GM19239 (cell line): ENCODE results near the gene CHST15.

Source experiments
- DNase-seq: peaks from one replicate; pipeline ENCODE4 v3.0.0; 2011; ENCODE audit warnings: low spot score; ENCODE audit not compliant: insufficient read length
- FAIRE-seq: peaks from 2 replicates; lab custom pipeline; 2011; peaks lifted over from hg19 to GRCh38; lab: Jason Lieb, UNC

The CHST15 gene

DNA sequence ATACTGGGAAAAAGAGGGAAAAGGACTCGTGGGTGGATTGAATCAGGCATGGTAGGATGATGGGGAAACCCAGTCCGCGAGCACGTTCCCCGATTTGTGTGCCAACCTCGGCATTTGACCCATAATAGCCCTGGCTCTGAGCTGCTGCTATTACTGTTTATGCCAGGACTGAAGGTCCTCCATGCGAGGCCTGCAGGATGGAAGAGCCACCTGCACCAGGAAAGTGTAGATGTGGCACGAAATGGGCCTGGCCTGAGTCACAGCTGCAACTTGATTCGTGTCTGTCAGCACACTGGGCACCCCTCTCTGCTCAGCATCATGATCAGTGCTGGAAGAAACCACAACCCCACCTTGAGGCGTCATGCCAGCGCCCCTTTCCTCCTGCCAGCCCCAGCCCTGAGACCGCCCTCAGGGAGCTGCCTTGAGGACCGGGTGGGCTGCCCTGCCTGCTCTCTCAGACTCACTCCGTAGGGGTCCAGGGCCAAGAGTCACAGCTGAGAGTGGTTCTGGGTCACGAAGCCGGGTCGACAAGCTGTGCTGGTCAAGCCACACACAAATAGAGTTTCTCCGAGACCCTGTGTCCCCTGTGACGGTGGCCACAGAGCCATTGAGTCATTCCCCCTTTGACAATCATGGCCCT is 74.4 kb downstream of the CHST15 start:
- no peak for FAIRE-seq
- DNase-seq = no peak

DNA sequence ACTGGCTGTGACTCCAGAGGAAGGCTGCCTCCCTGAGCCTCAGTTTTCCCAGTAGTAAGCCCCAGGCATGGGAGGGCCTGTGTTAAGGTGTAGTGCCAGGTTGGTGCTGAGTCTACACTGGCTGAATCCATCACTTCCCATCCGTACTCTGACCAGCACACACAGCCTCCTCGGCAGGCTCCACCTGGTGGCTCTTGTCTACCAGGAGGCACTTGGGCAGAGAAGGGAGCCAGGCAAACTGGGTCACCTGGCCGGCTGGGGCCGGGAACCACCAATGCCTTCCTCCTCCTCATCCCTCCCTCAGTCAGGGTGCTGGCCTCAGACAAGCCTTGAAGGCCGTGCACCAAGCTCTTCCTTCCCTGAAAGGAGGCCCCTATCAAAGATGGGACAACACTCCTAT is 75.7 kb downstream of the CHST15 start:
- FAIRE-seq (no peak), DNase-seq (no peak)

DNA sequence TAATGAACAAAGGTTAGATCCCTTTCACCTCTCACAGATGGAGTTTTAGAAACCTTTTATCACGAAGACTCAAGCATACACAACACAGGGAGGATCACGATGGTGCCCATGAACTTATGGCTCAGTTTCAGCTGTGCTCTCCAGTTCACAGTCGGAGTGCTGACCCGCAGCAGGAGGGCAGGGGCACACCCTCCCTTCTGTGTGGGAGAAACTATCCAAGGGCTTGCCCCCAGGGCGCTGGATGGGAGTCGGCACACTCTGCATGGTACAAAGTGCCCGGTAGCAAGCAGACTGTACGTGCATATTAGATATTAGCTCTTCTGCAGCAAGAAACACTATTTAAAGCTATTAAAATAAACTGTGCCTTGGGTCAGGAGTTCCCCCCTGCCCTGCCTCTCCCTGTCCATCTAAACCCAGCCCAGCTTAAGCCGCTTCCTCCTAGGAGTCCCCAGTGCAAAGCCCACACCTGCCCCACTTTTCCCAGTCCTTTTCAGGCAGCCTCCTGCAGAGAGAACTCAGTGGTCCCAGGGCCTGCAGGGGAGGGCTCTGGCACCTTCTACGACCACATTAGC is 76.5 kb downstream of the CHST15 start:
- DNase-seq = no peak
- FAIRE-seq = no peak

GRCh38 chr10:124015991-124016390 is 77.4 kb downstream of the CHST15 start:
- no peak for FAIRE-seq
- no peak for DNase-seq

DNA sequence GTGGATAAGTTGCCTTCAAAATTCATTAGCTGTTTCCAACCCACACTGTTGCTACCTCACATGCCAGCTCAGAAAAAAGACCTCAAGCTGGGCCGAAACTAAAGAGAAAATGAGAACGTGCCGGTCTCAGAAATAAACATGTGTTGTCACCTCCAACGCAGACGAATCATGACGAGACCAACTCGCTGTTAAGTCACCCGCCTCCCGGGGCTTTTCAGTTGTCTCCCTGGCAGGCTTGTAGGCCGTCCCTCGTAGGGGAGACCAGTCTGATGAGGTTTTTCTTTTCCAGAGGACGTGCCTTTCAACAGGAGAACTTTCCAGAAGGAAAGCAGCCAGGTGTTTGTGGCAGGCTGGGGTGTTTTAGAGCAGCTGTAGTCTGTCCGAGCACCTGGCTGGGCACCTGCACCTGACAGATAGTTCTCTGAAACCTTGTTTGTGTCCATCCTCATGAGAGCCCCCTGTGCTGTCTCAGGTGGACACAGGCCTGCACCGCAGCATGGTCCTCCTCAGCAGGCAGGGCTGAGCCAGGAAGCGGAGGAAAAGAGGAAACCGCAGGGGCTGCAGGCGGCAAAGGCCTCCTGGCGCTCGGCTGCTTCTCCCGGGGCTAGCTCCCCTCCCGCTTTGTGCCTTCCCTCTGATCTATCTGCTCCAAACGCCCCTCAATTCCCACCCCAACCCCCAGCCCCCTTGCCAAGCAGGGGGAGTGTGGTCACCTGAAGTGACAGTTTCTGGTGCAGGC is 78.8 kb downstream of the CHST15 start:
- no peak for DNase-seq
- FAIRE-seq = no peak

DNA sequence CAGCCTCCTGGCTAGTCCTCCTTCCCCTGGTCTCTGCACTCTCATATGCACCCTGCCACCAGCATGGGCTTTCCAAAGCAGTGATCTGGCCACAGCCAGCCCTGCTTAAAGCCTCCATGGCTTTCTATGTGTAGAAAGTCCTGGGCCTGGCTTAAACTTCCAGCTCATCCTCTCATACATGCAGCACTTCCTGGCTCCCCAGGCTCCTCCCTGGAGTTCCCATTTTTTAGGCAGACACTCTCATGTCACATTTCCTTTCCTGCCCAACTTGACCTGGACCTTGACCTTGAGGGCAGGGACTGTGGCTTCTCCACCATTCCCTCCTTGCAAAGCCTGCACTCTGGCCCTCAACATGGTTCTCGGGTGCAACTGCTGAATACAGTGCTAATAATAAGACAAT is 79.5 kb downstream of the CHST15 start:
- no peak for DNase-seq
- FAIRE-seq = no peak

GRCh38 chr10:124012991-124013390 is 80.4 kb downstream of the CHST15 start:
- no peak for FAIRE-seq

GRCh38 chr10:124012583-124012982 is 80.8 kb downstream of the CHST15 start:
- DNase-seq (no peak), FAIRE-seq (no peak)

More at GRCh38 chr10:124012991-124013390, 80.4 kb downstream of the CHST15 start:
- no peak for DNase-seq

DNA sequence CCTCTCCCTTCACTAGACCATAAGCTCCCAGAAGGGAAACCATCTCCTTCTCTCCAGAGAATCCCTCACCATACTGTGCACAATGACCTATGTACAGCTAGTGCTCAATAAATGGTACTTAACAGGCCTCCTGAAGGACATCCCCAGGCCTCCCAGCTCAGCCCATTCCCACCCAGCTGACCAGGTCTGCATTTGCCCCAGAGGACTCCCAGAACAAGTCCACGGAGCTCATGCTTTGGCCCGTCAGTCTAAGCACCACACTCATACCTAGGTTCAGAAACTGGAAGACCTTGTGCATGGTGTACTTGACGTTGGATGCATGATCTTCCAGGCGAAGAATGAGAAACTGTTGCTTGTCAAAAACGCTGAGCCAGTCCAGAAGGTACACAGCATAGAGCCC is 81.3 kb downstream of the CHST15 start:
- no peak for FAIRE-seq
- no peak for DNase-seq

DNA sequence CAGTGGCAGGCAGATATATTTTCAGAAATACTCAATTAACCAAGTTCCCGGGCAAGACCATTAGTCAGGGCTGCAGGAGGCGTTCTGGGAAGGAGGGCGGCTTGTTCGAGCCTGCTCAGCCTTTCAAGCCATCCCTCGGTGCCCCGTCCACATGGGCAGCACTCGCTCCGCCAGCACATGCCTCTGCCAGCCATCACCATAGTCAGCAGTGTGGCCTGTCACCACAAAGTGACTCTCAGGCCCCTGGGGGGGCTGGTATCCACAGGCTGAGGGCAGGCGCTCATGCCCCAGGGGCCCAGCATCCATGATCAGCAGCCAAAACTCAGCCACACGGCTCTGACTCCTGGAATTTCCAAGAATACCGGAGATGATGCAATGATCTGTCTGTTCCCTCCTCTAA is 81.9 kb downstream of the CHST15 start:
- FAIRE-seq = no peak

GRCh38 chr10:124010563-124011131 is 82.8 kb downstream of the CHST15 start:
- no peak for FAIRE-seq
- DNase-seq = no peak

More for the DNA sequence above, 81.9 kb downstream of the CHST15 start:
- no peak for DNase-seq

DNA sequence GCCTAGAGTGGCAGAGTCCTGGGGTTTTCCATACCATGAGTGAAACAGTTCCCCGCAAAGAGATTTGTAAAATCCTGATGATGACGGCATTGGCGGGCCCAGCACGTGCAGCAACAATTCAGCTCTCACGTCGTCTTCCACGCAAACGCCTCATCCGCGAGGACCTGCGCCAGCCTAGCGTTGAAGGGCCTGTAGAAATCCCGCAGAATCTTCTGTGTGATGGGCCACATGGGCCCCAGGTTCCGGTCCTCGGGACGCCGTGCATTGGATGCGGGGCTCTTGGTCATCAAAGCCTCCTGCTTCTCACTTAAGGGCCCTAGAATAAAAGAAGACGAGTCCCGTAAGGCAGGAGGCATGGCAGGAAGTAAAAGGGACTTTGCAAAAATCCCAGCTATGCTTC is 83.4 kb downstream of the CHST15 start:
- DNase-seq (no peak), FAIRE-seq (no peak)

GRCh38 chr10:124009231-124010015 is 84.0 kb downstream of the CHST15 start:
- DNase-seq (no peak), FAIRE-seq (no peak)

DNA sequence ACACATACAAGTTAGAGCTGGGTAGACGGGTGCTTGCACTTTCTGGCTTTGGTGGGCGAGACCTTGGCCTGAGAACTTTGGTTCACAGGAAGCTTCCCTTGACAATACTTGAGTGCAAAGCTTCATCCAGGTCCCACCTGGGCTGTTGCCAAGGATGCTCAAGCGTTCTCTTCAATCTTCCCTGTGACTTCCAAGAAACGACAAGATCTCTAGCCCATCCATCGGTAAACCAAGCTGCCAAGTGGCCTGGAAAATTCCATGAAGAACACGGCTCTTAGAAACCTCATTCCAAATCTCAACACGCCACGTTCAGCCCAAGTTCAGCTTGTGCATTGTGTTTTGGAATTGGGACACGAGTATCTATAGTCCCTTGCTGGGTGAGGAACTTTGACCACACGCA is 84.7 kb downstream of the CHST15 start:
- FAIRE-seq = no peak
- DNase-seq = no peak

DNA sequence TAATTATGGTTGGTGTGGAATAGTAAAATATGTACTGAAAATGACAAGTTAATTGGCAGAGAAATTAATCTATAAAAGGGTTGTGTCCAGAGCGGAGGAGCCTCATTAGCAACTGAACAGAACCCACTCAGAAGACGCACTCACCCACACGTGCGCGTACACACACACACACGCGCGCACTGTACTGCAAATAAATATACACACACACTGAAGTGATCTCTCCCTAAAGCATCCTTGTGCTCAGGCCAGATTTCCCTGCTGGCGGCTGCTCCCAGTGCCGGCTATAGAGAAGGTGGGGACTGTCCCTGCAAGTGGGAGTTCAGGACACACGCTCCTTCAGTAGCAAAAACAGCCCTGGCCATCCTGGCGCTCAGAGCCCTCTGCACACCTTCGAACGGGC is 85.2 kb downstream of the CHST15 start:
- no peak for FAIRE-seq
- DNase-seq = no peak

- FAIRE-seq = no peak
These were observed 85.6 kb downstream of the CHST15 start for GRCh38 chr10:124007773-124008145.

GRCh38 chr10:124007102-124007772 is 86.2 kb downstream of the CHST15 start:
- DNase-seq = no peak
- FAIRE-seq = no peak

More at GRCh38 chr10:124007773-124008145, 85.6 kb downstream of the CHST15 start:
- no peak for DNase-seq

- FAIRE-seq (no peak), DNase-seq (no peak)
These were observed 86.9 kb downstream of the CHST15 start for GRCh38 chr10:124006526-124006925.

GRCh38 chr10:124005991-124006392 is 87.4 kb downstream of the CHST15 start:
- no peak for FAIRE-seq
- no peak for DNase-seq

DNA sequence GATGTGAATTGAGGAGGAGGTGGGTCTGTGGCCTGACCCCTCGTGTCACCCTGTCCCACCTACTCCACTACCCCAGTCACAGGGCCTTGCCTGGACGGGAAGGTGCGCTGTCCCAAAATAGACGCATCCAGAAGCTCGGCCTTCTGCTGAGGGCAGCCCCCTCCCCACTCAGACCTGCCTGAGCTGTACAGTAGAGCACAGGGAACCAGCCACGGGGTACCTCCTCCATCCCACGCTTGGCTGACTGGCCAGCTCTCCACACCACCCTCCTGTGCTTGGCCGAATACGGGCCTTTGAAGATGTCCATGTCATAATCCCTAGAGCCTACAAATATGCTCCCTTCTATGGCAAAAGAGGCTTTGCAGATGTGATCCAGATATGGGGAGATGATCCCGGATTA is 88.3 kb downstream of the CHST15 start:
- FAIRE-seq = no peak
- DNase-seq = no peak
